H1 (cell line): ENCODE results near the gene PAQR5. TPM values are rescaled to one million over a fixed set of nuclear protein-coding genes. Genes with fewer than 3 reads are reported as not detected.
A peak's percentile ranks its signal among the peaks of the same experiment; 100 is the strongest.

Experiments used
- CTCF ChIA-PET: fragments of 300-600 bp; sonication (Branson Sonifier 250); formaldehyde crosslinking; loops from one replicate; lab custom pipeline; 2021; ENCODE audit not compliant: partially characterized antibody; lab: Charles Lee
- POLR2A ChIA-PET: fragments of 300-600 bp; sonication (Branson Sonifier 250); formaldehyde crosslinking; loops from one replicate; lab custom pipeline; 2021; ENCODE audit warnings: inconsistent platforms; ENCODE audit not compliant: partially characterized antibody; lab: Charles Lee
- DNase-seq, 2 experiments: peaks; one replicate each; pipeline versions ENCODE4 v3.0.0 to v3.0.0-alpha.2; 2010 to 2022; ENCODE audit warnings: low spot score in 2 of 2, low read depth in 1 of 2, mixed read lengths in 1 of 2
- FAIRE-seq: peaks from 2 replicates; lab custom pipeline; 2011; peaks lifted over from hg19 to GRCh38; lab: Jason Lieb, UNC
- H2AFZ ChIP-seq: 2 replicates; pipeline ENCODE4 v1.8.1; 2012; ENCODE audit warnings: low read length, inconsistent platforms
- H2AK5ac ChIP-seq: 2 replicates; pipeline ENCODE4 v1.6.1; 2013; ENCODE audit warnings: low read depth, low read length
- H2BK120ac ChIP-seq: replicated peaks from 2 replicates; pipeline ENCODE3; 2013; ENCODE audit warnings: low read depth, low read length, inconsistent platforms
- H2BK12ac ChIP-seq: 2 replicates; pipeline ENCODE4 v1.6.1; 2013; ENCODE audit warnings: low read depth, low read length
- H2BK15ac ChIP-seq: 2 replicates; pipeline ENCODE4 v1.6.1; 2013; ENCODE audit warnings: low read length
- H2BK20ac ChIP-seq: 2 replicates; pipeline ENCODE4 v1.6.1; 2013; ENCODE audit warnings: low read length
- H2BK5ac ChIP-seq: 2 replicates; pipeline ENCODE4 v1.6.1; 2013; ENCODE audit warnings: low read depth, low read length
- H3K14ac ChIP-seq: 2 replicates; pipeline ENCODE4 v1.6.1; 2013; ENCODE audit warnings: inconsistent platforms; ENCODE audit not compliant: insufficient read length
- H3K18ac ChIP-seq: 2 replicates; pipeline ENCODE4 v1.6.1; 2013; ENCODE audit warnings: low read length; ENCODE audit errors: extremely low read depth
- H3K23ac ChIP-seq: 2 replicates; pipeline ENCODE4 v1.6.1; 2013; ENCODE audit warnings: inconsistent platforms; ENCODE audit not compliant: insufficient read length
- H3K23me2 ChIP-seq: 2 replicates; pipeline ENCODE4 v1.6.1; 2013; ENCODE audit warnings: low read depth, low read length
- H3K27ac ChIP-seq: 2 replicates; pipeline ENCODE4 v1.6.1; 2011; ENCODE audit warnings: low read depth, low read length, inconsistent platforms
- H3K27me3 ChIP-seq, 4 experiments: replicated peaks in 1 of 4; 1 replicate in 1 of 4; 2 replicates in 3 of 4; pipeline versions ENCODE4 v1.6.1 to v1.8.1; 2011 to 2013; ENCODE audit warnings: low read length in 3 of 4, mild to moderate bottlenecking in 3 of 4, inconsistent platforms in 2 of 4, mixed read lengths in 2 of 4, moderate library complexity in 1 of 4; ENCODE audit not compliant: control insufficient read depth in 3 of 4, insufficient read depth in 3 of 4; ENCODE audit errors: extremely low read depth in 1 of 4
- H3K36me3 ChIP-seq, 4 experiments: 2 replicates each; pipeline versions ENCODE4 v1.6.1 to v1.8.1; 2011 to 2013; ENCODE audit warnings: mild to moderate bottlenecking in 4 of 4, low read length in 3 of 4, moderate library complexity in 2 of 4, control low read depth in 1 of 4, inconsistent platforms in 1 of 4; ENCODE audit not compliant: insufficient read depth in 4 of 4, control insufficient read depth in 2 of 4
- H3K4ac ChIP-seq: replicated peaks from 2 replicates; pipeline ENCODE3; 2013; ENCODE audit warnings: low read length, low read depth, mixed read lengths, inconsistent platforms; ENCODE audit not compliant: insufficient read length
- H3K4me1 ChIP-seq, 4 experiments: replicated peaks in 1 of 4; 1 replicate in 1 of 4; 2 replicates in 3 of 4; pipeline versions ENCODE4 v1.6.1 to v1.8.1; 2011 to 2013; ENCODE audit warnings: low read length in 3 of 4, inconsistent platforms in 2 of 4, mixed read lengths in 1 of 4; ENCODE audit not compliant: insufficient read depth in 4 of 4, control insufficient read depth in 3 of 4
- H3K4me2 ChIP-seq, 2 experiments: 2 replicates each; pipeline versions ENCODE4 v1.6.1 to v1.8.1; 2011 to 2013; ENCODE audit warnings: low read depth in 2 of 2, low read length in 2 of 2, control low read depth in 1 of 2, inconsistent platforms in 1 of 2, mild to moderate bottlenecking in 1 of 2; ENCODE audit not compliant: insufficient read depth in 1 of 2
- H3K4me3 ChIP-seq, 4 experiments: fragments of 200-600, 300-600 bp in 1 of 4; sonication (generic), shearing (Covaris generic), sonication (Bioruptor Twin) in 1 of 4; 2 replicates each; pipeline versions ENCODE4 v1.5.1 to v1.8.1; 2011 to 2016; ENCODE audit warnings: low read length in 4 of 4, low read depth in 3 of 4, control low read depth in 2 of 4, inconsistent platforms in 2 of 4, mild to moderate bottlenecking in 2 of 4, mixed read lengths in 1 of 4, moderate library complexity in 1 of 4; ENCODE audit not compliant: insufficient read depth in 2 of 4; ENCODE audit errors: extremely low read depth in 1 of 4
- H3K56ac ChIP-seq: replicated peaks from 2 replicates; pipeline ENCODE3; 2013; ENCODE audit warnings: low read depth, mild to moderate bottlenecking, mixed read lengths, low read length, inconsistent platforms; ENCODE audit not compliant: insufficient read length
- H3K79me1 ChIP-seq: 2 replicates; pipeline ENCODE4 v1.6.1; 2013; ENCODE audit warnings: low read depth, low read length, control low read depth
- H3K79me2 ChIP-seq, 2 experiments: 2 replicates each; pipeline versions ENCODE4 v1.6.1 to v1.8.1; 2012 to 2013; ENCODE audit warnings: low read length in 2 of 2, mild to moderate bottlenecking in 2 of 2, inconsistent platforms in 1 of 2; ENCODE audit not compliant: insufficient read depth in 2 of 2, control insufficient read depth in 1 of 2
- H3K9ac ChIP-seq, 4 experiments: replicated peaks in 1 of 4; 1 replicate in 1 of 4; 2 replicates in 3 of 4; pipeline versions ENCODE4 v1.6.1 to v1.8.1; 2011 to 2013; ENCODE audit warnings: low read depth in 3 of 4, low read length in 3 of 4, control low read depth in 2 of 4, mild to moderate bottlenecking in 2 of 4, moderate library complexity in 2 of 4, inconsistent platforms in 1 of 4; ENCODE audit errors: extremely low read depth in 1 of 4
- H3K9me3 ChIP-seq, 2 experiments: 2 replicates each; pipeline versions ENCODE4 v1.6.1 to v1.8.1; 2012 to 2013; ENCODE audit warnings: mild to moderate bottlenecking in 2 of 2, moderate library complexity in 2 of 2, control low read depth in 1 of 2, inconsistent platforms in 1 of 2, low read depth in 1 of 2, low read length in 1 of 2, mixed read lengths in 1 of 2; ENCODE audit not compliant: insufficient read depth in 2 of 2
- H4K20me1 ChIP-seq, 2 experiments: replicated peaks in 1 of 2; 2 replicates each; pipeline versions ENCODE3 to v1.8.1; 2011 to 2013; ENCODE audit warnings: inconsistent platforms in 2 of 2, low read length in 2 of 2, mild to moderate bottlenecking in 1 of 2; ENCODE audit not compliant: insufficient read depth in 2 of 2, control insufficient read depth in 1 of 2
- H4K5ac ChIP-seq: 2 replicates; pipeline ENCODE4 v1.6.1; 2013; ENCODE audit warnings: low read length, low read depth, mixed read lengths, inconsistent platforms; ENCODE audit not compliant: insufficient read length
- H4K8ac ChIP-seq: 2 replicates; pipeline ENCODE4 v1.8.0; 2013; ENCODE audit warnings: mild to moderate bottlenecking, moderate library complexity, low read length, inconsistent platforms; ENCODE audit not compliant: insufficient read depth; ENCODE audit errors: extremely low read depth
- H4K91ac ChIP-seq: replicated peaks from 2 replicates; pipeline ENCODE3; 2013; ENCODE audit warnings: low read length, mixed read lengths, inconsistent platforms; ENCODE audit not compliant: insufficient read length
- CTCF ChIP-seq, 3 experiments: IDR thresholded peaks; 1 replicate in 2 of 3; 2 replicates in 1 of 3; pipeline versions ENCODE4 v1.5.1 to v1.6.1; 2011; ENCODE audit warnings: low read length in 3 of 3, mild to moderate bottlenecking in 3 of 3, inconsistent platforms in 2 of 3, low read depth in 1 of 3, moderate library complexity in 1 of 3; ENCODE audit not compliant: insufficient read depth in 1 of 3; ENCODE audit errors: control extremely low read depth in 1 of 3
- RAD21 ChIP-seq, 2 experiments: IDR thresholded peaks in 1 of 2; conservative IDR thresholded peaks in 1 of 2; 2 replicates each; pipeline ENCODE4 v1.6.1; 2011; ENCODE audit warnings: low read depth in 2 of 2, low read length in 2 of 2, improper control_type of control experiment in 1 of 2, inconsistent platforms in 1 of 2, mild to moderate bottlenecking in 1 of 2, moderate library complexity in 1 of 2
- SIX5 ChIP-seq: IDR thresholded peaks from 2 replicates; pipeline ENCODE4 v1.6.1; 2011; ENCODE audit warnings: mild to moderate bottlenecking, low read depth, low read length
- WGBS, 2 experiments: shearing (Covaris generic) in 1 of 2; methylation state at CpG; one replicate each; pipeline versions ENCODE4 v1.1.6 to v1.1.7; 2013 to 2015; ENCODE audit warnings: low lambda C conversion rate in 2 of 2, mixed read lengths in 2 of 2, inconsistent platforms in 1 of 2, low coverage in 1 of 2, missing lambda C conversion rate in 1 of 2; ENCODE audit not compliant: insufficient replicate concordance in 2 of 2, insufficient coverage in 1 of 2, insufficient read length in 1 of 2; ENCODE audit errors: extremely low coverage in 1 of 2, missing lambda C conversion rate in 1 of 2; 5-methylcytosine and 5-hydroxymethylcytosine counted together
- polyA plus RNA-seq, 7 experiments: library from polyadenylated mRNA; depleted of rRNA in 3 of 7; stranded (reverse) in 5 of 7; unstranded in 2 of 7; fragments of >200 nt in 5 of 7; fragments of 200-250 nt in 2 of 7; gene quantifications; 1 replicate in 5 of 7; 2 replicates in 1 of 7; 4 replicates in 1 of 7; pipeline versions ENCODE4 v1.2.1 to v1.2.3, GENCODE V29; 2011 to 2013; ENCODE audit warnings: missing spikeins in 2 of 7, mixed read lengths in 2 of 7
- total RNA-seq: library from RNA; stranded (reverse); fragmentation: NEBNext Ultra II Directional; extraction: Animal tissue kit (Norgen Biotek cat#: 25700); gene quantifications from 2 replicates; pipeline ENCODE4 v1.2.1, GENCODE V29; 2021

Gene PAQR5
- total and polyA plus RNA-seq, 2 of the 8 experiments (the other 6 are each of a cell fraction or from before 2014, with no cell fraction given) = 8.7 to 18.1 TPM

- H3K56ac ChIP-seq = no peak overlapping the region
- no peaks in the 10 kb centered on the region for H3K9me3 ChIP-seq
- 86% methylated on average over 1 of the region's 3 CpGs; no CpG with 5 or more reads in 1 of the 2 experiments for WGBS, 2 experiments
- no peak overlapping the region for H3K14ac ChIP-seq
- no peaks in the 10 kb centered on the region for H4K20me1 ChIP-seq
- no peak overlapping the region for H3K23ac ChIP-seq
- no peak overlapping the region for H3K9ac ChIP-seq
- H3K79me1 ChIP-seq = no peaks in the 10 kb centered on the region
- H3K4ac ChIP-seq = no peak overlapping the region
- peak overlapping the region; percentile 49; the same call in 1 of the 2 replicates for H2BK5ac ChIP-seq
- ChIA-PET POLR2A (interaction anchor here (1.3 kb wide), 1 partner anchor 93 kb away, joined by 3 read pairs; the partner anchor contains the start of gene RPLP1), CTCF (interaction anchor here (1.0 to 1.4 kb wide), 3 partner anchors 15 to 301 kb away, joined by 3 to 5 read pairs (median 4); no protein-coding TSS in a partner anchor)
- peaks cover 0 to 5% (median 4%) of the 10 kb centered on the region in 4 experiments; a peak in 4 of 7 replicates for H3K4me1 ChIP-seq
- H2BK12ac ChIP-seq = no peak overlapping the region
- no peak overlapping the region for H2BK120ac ChIP-seq
- H3K27me3 ChIP-seq = no peaks in the 10 kb centered on the region
- H3K27ac ChIP-seq = no peak overlapping the region
- FAIRE-seq (no peak), DNase-seq (no peak)
- no peak overlapping the region for H2AK5ac ChIP-seq
- no peak overlapping the region for H2AFZ ChIP-seq
- H3K23me2 ChIP-seq = no peaks in the 10 kb centered on the region
- H3K4me2 ChIP-seq = no peak overlapping the region
- H2BK15ac ChIP-seq = no peak overlapping the region
- H2BK20ac ChIP-seq = no peak overlapping the region
- no peak overlapping the region for H3K4me3 ChIP-seq
- H4K5ac ChIP-seq = no peak overlapping the region
- H3K18ac ChIP-seq = no peak overlapping the region
- H3K36me3 ChIP-seq = no peaks in the 10 kb centered on the region
- no peak overlapping the region for H4K8ac ChIP-seq
- no peaks in the 10 kb centered on the region for H3K79me2 ChIP-seq
- TF ChIP-seq SIX5 (no peak), RAD21 (IDR thresholded peaks at IDR 0.05 in 1 of 2, conservative IDR thresholded peaks at IDR 0.05 in 1 of 2; ENCODE audit: low read depth in 2 of 2, low read length in 2 of 2) (peak in 1 of 2 experiments; percentile 41; a peak in 2 of 4 replicates), CTCF (IDR thresholded peaks at IDR 0.05; ENCODE audit: control extremely low read depth in 1 of 3, insufficient read depth in 1 of 3, low read depth in 1 of 3, low read length in 3 of 3) (peak in 1 of 3 experiments; percentile 11; a peak in 1 of 4 replicates)
- no peak overlapping the region for H4K91ac ChIP-seq
Observed at GRCh38 chr15:69359722-69360121, 61.0 kb downstream of the PAQR5 start.
